ENCODE results near the gene EYA3. TPM values are rescaled to one million over a fixed set of nuclear protein-coding genes. Genes with fewer than 3 reads are reported as not detected.

The EYA3 gene
- total RNA-seq, 4 donors from 2014 or later = 13.8 to 21.9 (median 15.8) TPM

- TF ChIP-seq POLR2A (IDR thresholded peaks at IDR 0.05) (no peak), CTCF (IDR thresholded peaks at IDR 0.05) (no peak)
- no peaks in the 10 kb centered on the region for H3K27me3 ChIP-seq
- no peak overlapping the region for H3K27ac ChIP-seq
- WGBS, 2 donors = 77 to 89% methylated on average over 1 of the region's 1 CpG
- no peak overlapping the region for H3K4me3 ChIP-seq
- intact Hi-C loops (cut with DNase I) = no loop called here
- no peak for DNase-seq
- H3K36me3 ChIP-seq = peaks cover 5 to 70% (median 19%) of the 10 kb centered on the region in 3 donors
- H3K4me1 ChIP-seq = no peaks in the 10 kb centered on the region
- no peaks in the 10 kb centered on the region for H3K9me3 ChIP-seq
Measured at GRCh38 chr1:28045777-28046176, 42.6 kb downstream of the EYA3 start.

GRCh38 chr1:28044399-28044798 is 44.0 kb downstream of the EYA3 start:
- TF ChIP-seq POLR2A (IDR thresholded peaks at IDR 0.05) (no peak), CTCF (IDR thresholded peaks at IDR 0.05) (no peak)
- intact Hi-C loops (cut with DNase I) = no loop called here

GRCh38 chr1:28039341-28039740 is 49.1 kb downstream of the EYA3 start:
- TF ChIP-seq POLR2A (IDR thresholded peaks at IDR 0.05) (no peak), CTCF (IDR thresholded peaks at IDR 0.05) (no peak)
- H3K27me3 ChIP-seq = no peaks in the 10 kb centered on the region
- peak overlapping the region in 1 of 4 donors; percentile 31 for H3K27ac ChIP-seq
- H3K36me3 ChIP-seq = peaks cover 0 to 75% (median 4%) of the 10 kb centered on the region in 3 donors
- intact Hi-C loops (cut with DNase I) = no loop called here
- 83 to 87% methylated on average over 2 of the region's 2 CpGs for WGBS, 2 donors
- H3K9me3 ChIP-seq = no peaks in the 10 kb centered on the region
- H3K4me3 ChIP-seq = no peak overlapping the region
- no peak for DNase-seq
- H3K4me1 ChIP-seq = peaks cover 0 to 15% (median 0%) of the 10 kb centered on the region in 3 donors

More at GRCh38 chr1:28044399-28044798, 44.0 kb downstream of the EYA3 start:
- no peak overlapping the region for H3K27ac ChIP-seq
- no peaks in the 10 kb centered on the region for H3K27me3 ChIP-seq
- H3K4me3 ChIP-seq = no peak overlapping the region
- no peaks in the 10 kb centered on the region for H3K9me3 ChIP-seq
- H3K4me1 ChIP-seq = no peaks in the 10 kb centered on the region
- DNase-seq = no peak
- 97 to 100% methylated on average over 1 of the region's 1 CpG for WGBS, 2 donors
- peaks cover 5 to 78% (median 19%) of the 10 kb centered on the region in 3 donors for H3K36me3 ChIP-seq

- WGBS, 2 donors = 68 to 74% methylated on average over 6 to 8 of the region's 8 CpGs
- TF ChIP-seq POLR2A (IDR thresholded peaks at IDR 0.05) (no peak), CTCF (IDR thresholded peaks at IDR 0.05) (no peak)
- Histone ChIP-seq H3K36me3 (peaks cover 0 to 67% (median 4%) of the 10 kb centered on the region in 3 donors), H3K4me3 (no peak overlapping the region), H3K27ac (peak overlapping the region in 3 of 4 donors; percentile 16 to 45 (median 27)), H3K9me3 (no peaks in the 10 kb centered on the region), H3K4me1 (peaks cover 0 to 15% (median 0%) of the 10 kb centered on the region in 3 donors), H3K27me3 (no peaks in the 10 kb centered on the region)
- intact Hi-C loops (cut with DNase I) = no loop called here
- no peak for DNase-seq
Measured at GRCh38 chr1:28037946-28038345, 50.5 kb downstream of the EYA3 start.

- DNase-seq = no peak
- H3K27ac ChIP-seq = peak overlapping the region in 3 of 4 donors; percentile 27 to 58 (median 45)
- peaks cover 0 to 15% (median 0%) of the 10 kb centered on the region in 3 donors for H3K4me1 ChIP-seq
- H3K36me3 ChIP-seq = peaks cover 0 to 65% (median 4%) of the 10 kb centered on the region in 3 donors
- no peaks in the 10 kb centered on the region for H3K27me3 ChIP-seq
- TF ChIP-seq CTCF (IDR thresholded peaks at IDR 0.05) (no peak), POLR2A (IDR thresholded peaks at IDR 0.05) (no peak)
- intact Hi-C loops (cut with DNase I) = no loop called here
- H3K4me3 ChIP-seq = no peak overlapping the region
- no peaks in the 10 kb centered on the region for H3K9me3 ChIP-seq
Measured at GRCh38 chr1:28037206-28037605, 51.2 kb downstream of the EYA3 start.

Data from esophagus squamous epithelium (tissue), 5 donors.